GM12801 (cell line): ENCODE data around the gene C12orf75.

Experiments
- CTCF ChIP-seq: IDR thresholded peaks from one replicate; pipeline ENCODE4 v1.5.1; 2011; ENCODE audit warnings: control low read depth; ENCODE audit not compliant: insufficient read length; ENCODE audit errors: extremely low read depth

Gene C12orf75

DNA sequence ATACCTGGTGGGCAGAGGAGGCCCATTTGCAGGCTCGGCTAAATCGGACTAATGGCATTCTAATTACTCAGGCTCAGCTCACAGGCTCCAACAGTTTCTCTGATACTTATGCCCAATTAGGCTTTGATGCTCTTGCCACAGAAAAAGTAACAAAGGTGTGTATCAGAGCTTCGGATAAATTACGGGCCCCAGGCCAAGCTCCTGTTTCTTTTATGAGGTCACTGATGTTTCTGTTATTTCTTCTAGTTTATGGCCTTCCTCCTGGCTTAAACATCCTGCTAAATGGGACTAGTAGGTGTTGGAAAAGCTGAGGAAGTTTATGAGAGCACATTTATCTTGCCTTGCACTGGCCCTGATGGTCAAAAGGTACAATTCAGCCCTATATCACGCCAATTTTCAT lies 28.8 kb upstream of the C12orf75 start:
- no peak for TF ChIP-seq CTCF

DNA sequence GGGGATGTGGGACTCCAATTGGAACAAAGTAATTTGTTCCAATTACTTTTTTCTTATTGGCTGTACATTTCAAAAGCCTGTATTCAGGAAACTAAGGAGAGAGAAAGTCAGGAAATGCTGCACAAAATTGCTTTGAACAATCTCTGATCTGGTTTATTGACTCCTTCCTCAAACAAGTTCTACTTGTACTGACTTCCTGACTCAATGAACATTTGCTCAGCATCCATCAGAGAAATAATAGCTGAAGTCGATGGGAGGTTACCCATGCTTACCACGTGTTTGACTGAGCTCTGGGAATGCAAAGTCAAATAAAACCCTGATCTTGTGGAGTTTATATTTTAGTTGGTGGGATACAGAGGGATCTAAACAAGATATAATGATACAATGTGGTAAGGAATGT lies 15.4 kb upstream of the C12orf75 start:
- no peak for TF ChIP-seq CTCF

GRCh38 chr12:105315726-105316125 lies 14.8 kb upstream of the C12orf75 start:
- TF ChIP-seq CTCF, result no peak

DNA sequence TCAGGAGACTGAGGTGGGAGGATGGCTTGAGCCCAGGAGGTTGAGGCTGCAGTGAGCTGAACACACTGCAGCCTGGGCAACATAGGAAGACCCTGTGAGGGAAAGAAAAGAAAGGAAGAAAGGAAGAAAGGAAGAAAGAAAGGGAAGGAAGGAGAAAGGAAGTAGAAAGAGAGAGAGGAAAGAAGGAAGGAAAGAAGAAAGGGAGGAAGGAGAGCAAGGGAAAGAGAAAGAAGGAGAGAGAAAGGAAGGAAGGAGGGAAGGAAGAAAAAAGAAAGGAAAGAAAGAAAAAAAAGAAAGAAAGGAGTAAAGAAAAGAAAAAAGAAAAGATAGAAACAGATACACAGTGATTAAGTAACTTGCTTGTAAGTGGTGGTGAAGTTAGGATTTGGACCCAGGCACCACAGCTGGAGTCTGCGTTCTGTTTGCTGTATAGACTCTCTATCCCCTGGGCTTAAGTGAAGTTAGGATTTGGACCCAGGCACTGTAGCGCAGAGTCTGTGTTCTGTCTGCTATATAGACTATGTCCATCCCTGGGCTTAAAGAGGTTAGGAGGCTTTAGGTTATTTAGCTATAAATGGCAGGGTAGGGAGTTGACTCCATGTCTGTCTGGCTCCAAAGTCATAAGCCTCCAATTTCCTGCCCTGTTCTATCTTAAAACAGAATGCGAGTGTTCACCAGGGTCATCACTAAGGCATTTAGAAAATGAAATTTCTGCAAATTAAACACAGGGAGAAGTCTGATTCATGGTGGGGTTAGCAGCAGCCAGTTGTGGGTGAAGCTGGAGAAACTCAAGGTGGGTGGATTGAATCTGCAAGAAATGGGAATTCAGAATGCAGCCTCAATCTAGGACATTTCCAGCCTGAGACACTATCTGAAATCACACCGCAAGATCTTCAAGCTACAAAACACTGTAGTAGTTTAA lies 13.3 kb upstream of the C12orf75 start:
- TF ChIP-seq CTCF, result no peak

- no peak for TF ChIP-seq CTCF
These were observed 12.4 kb upstream of the C12orf75 start for GRCh38 chr12:105317942-105318621.

DNA sequence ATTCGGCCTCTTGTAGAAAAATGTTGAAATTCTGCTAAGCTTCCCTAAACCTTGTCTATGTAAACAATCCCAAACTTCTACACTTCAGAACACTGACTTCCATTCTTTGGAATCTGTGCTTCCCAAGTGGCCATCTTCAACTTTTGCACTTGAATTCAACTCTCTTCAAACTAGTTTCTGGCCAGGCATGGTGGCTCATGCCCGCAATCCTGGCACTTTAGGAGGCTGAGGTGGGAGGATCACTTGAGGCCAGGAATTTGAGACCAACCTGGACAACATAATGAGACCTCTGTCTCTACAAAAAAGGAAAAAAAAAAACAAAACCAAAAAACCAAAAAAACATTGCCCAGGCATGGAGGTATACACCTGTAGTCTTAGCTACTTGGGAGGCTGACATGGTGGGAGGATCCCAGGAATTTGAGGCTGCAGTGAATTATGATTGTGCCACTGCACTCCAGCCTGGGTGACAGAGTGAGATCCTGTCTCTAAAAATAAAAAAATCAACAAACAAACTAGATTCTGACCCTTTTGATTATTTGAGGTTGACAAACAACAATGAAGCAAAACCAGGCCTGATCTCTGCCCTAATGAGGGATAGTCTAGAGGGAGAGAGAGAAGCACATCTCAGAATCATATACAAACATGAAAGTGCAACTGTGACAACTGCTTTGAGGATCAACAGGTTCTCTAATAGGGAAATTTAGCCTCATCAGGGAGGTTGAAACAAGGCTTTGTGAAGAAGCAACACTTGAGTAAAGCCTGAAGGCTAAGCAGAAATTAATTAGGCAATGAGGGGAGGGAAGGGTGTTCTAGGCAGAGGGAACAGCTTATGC lies 11.6 kb upstream of the C12orf75 start:
- no peak for TF ChIP-seq CTCF

DNA sequence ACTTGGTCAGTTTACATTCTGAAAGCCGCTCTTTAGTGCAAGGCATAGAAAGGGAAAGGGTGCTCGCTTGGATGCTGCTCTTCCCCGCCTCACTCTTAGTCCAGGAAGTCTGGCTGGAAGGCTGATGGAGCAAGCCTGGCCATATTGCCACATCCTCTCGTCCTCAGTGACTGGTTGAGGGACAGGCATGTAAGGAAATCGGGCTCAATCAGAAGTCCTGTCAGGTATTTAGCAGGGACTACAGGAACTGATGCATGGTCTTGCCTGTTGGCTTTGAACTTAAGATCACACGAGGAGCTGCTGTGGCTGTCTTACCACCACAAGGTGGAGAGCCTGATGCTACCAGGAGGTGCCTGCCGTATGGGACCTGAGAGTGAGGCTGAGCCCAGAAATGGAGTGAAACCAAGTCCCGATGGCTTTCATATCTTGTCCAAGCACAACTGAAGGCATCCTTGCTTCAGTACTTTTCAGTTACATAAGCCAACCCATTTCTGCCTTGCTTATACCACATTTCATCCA lies 10.7 kb upstream of the C12orf75 start:
- no peak for TF ChIP-seq CTCF
